Endothelial cell (in vitro differentiated cells): ENCODE measurements around the gene ANKHD1. TPM values are rescaled to one million over a fixed set of nuclear protein-coding genes. Genes with fewer than 3 reads are reported as not detected.

Experiments
- DNase-seq: peaks from one replicate; pipeline ENCODE4 v3.0.0; 2021; ENCODE audit warnings: low spot score
- H3K27ac Mint-ChIP-seq: one replicate; pipeline ENCODE4 v1.8.0; 2021; ENCODE audit warnings: mixed read lengths, inconsistent platforms; ENCODE audit not compliant: unreplicated experiment
- H3K27me3 Mint-ChIP-seq: one replicate; pipeline ENCODE4 v1.8.0; 2021; ENCODE audit warnings: mild to moderate bottlenecking, moderate library complexity, mixed read lengths, inconsistent platforms; ENCODE audit not compliant: unreplicated experiment
- H3K36me3 Mint-ChIP-seq: one replicate; pipeline ENCODE4 v1.8.0; 2021; ENCODE audit warnings: mild to moderate bottlenecking, low read depth, mixed read lengths, inconsistent platforms; ENCODE audit not compliant: unreplicated experiment
- H3K4me1 Mint-ChIP-seq: one replicate; pipeline ENCODE4 v1.8.0; 2021; ENCODE audit warnings: mild to moderate bottlenecking, mixed read lengths, inconsistent platforms; ENCODE audit not compliant: unreplicated experiment
- H3K4me3 Mint-ChIP-seq: one replicate; pipeline ENCODE4 v1.8.0; 2021; ENCODE audit warnings: mild to moderate bottlenecking, mixed read lengths, inconsistent platforms; ENCODE audit not compliant: unreplicated experiment
- H3K9me3 Mint-ChIP-seq: one replicate; pipeline ENCODE4 v1.8.0; 2021; ENCODE audit warnings: mixed read lengths, inconsistent platforms; ENCODE audit not compliant: unreplicated experiment
- total RNA-seq: library from RNA; stranded (reverse); fragmentation: NEBNext Ultra II Directional; extraction: Animal tissue kit (Norgen Biotek cat#: 25700); gene quantifications from one replicate; pipeline ENCODE4 v1.2.1, GENCODE V29; 2021; ENCODE audit not compliant: unreplicated experiment
- TF ChIP-seq, protein P1 (sequence below): fragments of 200-600 bp; sonication (generic); IDR thresholded peaks from one replicate; pipeline ENCODE4 v1.5.0; 2021; ENCODE audit warnings: antibody characterized with exemption; ENCODE audit not compliant: unreplicated experiment

ANKHD1 gene
- total RNA-seq, 1 donor from 2014 or later = 138 TPM

DNA sequence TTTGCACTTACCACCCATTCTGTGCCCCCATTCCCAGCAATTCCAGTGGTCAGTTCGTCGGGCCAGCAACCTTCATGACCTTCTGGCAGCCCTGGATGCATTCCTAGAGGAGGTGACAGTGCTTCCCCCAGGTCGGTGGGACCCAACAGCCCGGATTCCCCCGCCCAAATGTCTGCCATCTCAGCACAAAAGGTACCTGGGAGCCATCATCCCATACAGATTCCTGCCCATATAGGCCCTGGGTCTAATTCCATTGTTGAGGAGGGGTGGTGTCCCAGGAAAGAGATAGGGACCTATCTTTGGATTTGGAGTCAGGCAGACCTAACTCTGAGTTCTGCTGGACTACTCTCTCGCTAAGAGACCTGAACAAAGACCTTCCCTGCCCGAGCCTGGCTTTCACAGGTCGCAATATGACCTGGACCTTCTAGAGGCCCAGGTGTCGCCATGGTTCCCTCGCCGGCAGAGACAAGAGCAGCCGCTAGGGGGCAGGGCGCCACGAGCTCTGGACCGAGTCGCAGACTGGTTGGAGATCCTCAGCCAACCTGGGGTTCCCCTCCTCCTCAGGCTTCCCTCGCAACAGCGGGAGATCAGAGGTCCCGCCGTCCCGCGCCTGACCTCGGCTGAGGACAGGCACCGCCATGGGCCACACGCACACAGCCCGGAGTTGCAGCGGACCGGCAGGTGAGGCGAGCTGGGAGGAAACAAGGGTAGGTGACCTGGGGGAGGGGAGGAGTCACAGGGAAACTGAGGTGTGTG, 38.6 kb upstream of the ANKHD1 start:
- Mint-ChIP-seq H3K4me1 (no peaks in the 10 kb centered on the region), H3K27ac (no peak overlapping the region)

DNA sequence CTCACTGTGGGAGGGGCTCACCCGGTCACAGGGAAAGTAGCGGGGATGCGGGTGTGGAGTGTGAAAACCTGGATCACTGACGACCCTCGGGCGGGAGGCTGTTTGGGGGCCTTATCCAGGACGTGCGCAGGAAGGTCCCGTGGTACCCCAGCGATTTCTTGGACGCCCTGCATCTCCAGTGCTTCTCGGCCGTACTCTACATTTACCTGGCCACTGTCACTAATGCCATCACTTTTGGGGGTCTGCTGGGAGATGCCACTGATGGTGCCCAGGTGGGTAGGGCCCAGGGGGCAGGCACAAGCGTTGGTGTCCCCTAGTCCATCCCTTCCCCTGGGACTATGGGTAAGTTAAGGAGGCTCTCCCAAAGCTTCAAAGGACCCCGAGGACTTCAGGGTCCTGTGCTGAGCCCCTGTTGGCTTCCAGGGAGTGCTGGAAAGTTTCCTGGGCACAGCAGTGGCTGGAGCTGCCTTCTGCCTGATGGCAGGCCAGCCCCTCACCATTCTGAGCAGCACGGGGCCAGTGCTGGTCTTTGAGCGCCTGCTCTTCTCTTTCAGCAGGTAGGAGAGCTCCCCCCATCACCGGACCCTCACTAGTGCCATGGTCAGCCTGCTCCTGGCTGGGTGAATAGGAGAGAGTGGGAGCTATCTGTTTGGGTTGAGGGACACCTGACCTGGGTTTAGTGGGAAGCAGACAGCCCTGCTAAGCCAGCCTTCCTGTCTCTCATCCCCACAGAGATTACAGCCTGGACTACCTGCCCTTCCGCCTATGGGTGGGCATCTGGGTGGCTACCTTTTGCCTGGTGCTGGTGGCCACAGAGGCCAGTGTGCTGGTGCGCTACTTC, 37.8 kb upstream of the ANKHD1 start:
- TF ChIP-seq, protein P1, sequence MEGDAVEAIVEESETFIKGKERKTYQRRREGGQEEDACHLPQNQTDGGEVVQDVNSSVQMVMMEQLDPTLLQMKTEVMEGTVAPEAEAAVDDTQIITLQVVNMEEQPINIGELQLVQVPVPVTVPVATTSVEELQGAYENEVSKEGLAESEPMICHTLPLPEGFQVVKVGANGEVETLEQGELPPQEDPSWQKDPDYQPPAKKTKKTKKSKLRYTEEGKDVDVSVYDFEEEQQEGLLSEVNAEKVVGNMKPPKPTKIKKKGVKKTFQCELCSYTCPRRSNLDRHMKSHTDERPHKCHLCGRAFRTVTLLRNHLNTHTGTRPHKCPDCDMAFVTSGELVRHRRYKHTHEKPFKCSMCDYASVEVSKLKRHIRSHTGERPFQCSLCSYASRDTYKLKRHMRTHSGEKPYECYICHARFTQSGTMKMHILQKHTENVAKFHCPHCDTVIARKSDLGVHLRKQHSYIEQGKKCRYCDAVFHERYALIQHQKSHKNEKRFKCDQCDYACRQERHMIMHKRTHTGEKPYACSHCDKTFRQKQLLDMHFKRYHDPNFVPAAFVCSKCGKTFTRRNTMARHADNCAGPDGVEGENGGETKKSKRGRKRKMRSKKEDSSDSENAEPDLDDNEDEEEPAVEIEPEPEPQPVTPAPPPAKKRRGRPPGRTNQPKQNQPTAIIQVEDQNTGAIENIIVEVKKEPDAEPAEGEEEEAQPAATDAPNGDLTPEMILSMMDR = no peak
- Mint-ChIP-seq H3K4me3 (no peak overlapping the region), H3K27ac (no peak overlapping the region), H3K4me1 (no peaks in the 10 kb centered on the region), H3K9me3 (no peaks in the 10 kb centered on the region), H3K27me3 (peaks cover 7% of the 10 kb centered on the region), H3K36me3 (no peaks in the 10 kb centered on the region)
- no peak for DNase-seq

More for the DNA sequence above, 38.6 kb upstream of the ANKHD1 start:
- Mint-ChIP-seq H3K9me3 (no peaks in the 10 kb centered on the region), H3K4me3 (peak overlapping the region; percentile 25), H3K27me3 (peaks cover 7% of the 10 kb centered on the region), H3K36me3 (no peaks in the 10 kb centered on the region)
- TF ChIP-seq, protein P1 = peak; percentile 94
- DNase-seq = peak; percentile 92

DNA sequence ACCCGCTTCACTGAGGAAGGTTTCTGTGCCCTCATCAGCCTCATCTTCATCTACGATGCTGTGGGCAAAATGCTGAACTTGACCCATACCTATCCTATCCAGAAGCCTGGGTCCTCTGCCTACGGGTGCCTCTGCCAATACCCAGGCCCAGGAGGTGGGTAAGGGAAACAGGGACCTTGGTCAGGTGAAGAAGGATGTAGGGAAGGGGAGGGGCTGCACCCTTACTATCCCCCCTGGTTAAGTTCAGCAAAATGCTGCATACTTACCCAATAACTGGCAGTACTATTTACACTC, 37.2 kb upstream of the ANKHD1 start:
- Mint-ChIP-seq H3K9me3 (no peaks in the 10 kb centered on the region), H3K27me3 (peaks cover 7% of the 10 kb centered on the region), H3K4me3 (no peak overlapping the region), H3K36me3 (no peaks in the 10 kb centered on the region), H3K27ac (no peak overlapping the region), H3K4me1 (no peaks in the 10 kb centered on the region)
- DNase-seq = no peak
- TF ChIP-seq, protein P1 = no peak

DNA sequence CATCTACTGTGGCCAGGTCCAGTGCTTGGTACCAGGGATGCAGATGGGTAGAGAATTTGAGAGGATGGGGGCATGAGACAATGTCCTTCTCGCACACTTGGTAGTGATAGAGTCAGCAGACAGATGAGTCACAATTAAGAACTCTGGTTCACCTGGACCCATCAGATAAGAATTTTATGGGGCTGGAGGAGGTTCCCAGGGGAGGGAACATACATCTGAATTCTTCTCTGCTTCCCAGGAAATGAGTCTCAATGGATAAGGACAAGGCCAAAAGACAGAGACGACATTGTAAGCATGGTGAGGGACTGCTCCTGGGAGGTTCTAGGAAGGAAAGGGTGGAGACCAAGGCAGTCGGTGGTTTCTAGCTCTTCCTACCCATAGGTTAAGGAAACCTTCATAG, 36.4 kb upstream of the ANKHD1 start:
- TF ChIP-seq, protein P1 = no peak
- H3K4me1 Mint-ChIP-seq = no peaks in the 10 kb centered on the region
- no peak overlapping the region for H3K27ac Mint-ChIP-seq
- no peak overlapping the region for H3K4me3 Mint-ChIP-seq
- H3K27me3 Mint-ChIP-seq = peaks cover 7% of the 10 kb centered on the region
- no peak for DNase-seq
- no peaks in the 10 kb centered on the region for H3K9me3 Mint-ChIP-seq
- no peaks in the 10 kb centered on the region for H3K36me3 Mint-ChIP-seq

DNA sequence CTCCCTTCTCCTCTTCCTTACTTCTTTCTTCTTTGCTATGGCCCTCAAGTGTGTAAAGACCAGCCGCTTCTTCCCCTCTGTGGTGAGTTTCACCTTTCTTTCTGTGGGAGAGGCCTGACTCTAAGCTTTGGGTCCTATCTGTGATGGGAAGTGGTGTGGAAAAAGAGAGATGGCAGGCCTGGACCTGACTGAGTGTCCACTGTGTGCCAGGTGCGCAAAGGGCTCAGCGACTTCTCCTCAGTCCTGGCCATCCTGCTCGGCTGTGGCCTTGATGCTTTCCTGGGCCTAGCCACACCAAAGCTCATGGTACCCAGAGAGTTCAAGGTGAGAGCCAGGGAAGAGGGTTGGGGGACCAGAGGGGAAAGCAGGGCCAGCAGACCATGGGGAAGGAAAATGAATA, 35.7 kb upstream of the ANKHD1 start:
- Mint-ChIP-seq H3K9me3 (no peaks in the 10 kb centered on the region), H3K27ac (no peak overlapping the region), H3K4me3 (no peak overlapping the region), H3K36me3 (no peaks in the 10 kb centered on the region), H3K4me1 (no peaks in the 10 kb centered on the region), H3K27me3 (peaks cover 9% of the 10 kb centered on the region)
- TF ChIP-seq, protein P1 = no peak
- DNase-seq = no peak
